Tongue (tissue), 2 donors: ENCODE results near the gene ARNT2. TPM values are rescaled to one million over a fixed set of nuclear protein-coding genes. Genes with fewer than 3 reads are reported as not detected.

Experiments used
- DNase-seq: peaks from one replicate; pipeline ENCODE4 v3.0.0-alpha.2; 2015
- total RNA-seq: library from RNA; depleted of rRNA; stranded (reverse); fragments of >200 nt; gene quantifications from one replicate; pipeline ENCODE4 v1.2.3, GENCODE V29; 2014

Gene ARNT2
- total RNA-seq, 1 donor from 2014 or later = 6.9 TPM

- DNase-seq = no peak
Measured at GRCh38 chr15:80599359-80599758, 195.2 kb downstream of the ARNT2 start.

DNA sequence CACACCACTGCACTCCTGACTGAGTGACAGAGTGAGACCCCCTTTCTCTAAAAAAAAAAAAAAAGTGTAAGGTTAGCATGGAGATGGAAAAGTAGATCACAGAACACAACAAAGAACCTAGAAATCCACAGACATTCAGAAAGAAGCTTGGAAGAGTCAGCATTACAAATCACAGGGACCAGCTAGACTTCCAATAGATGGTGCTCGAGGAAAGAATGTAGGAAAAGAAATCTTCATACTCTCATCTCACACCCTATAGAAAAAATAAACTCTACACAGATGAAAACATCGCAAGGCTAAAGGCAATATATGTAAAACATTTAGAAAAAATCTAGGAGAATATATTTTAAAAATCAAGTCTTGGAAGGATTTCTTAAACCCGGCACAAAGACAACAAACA lies 196.4 kb downstream of the ARNT2 start:
- DNase-seq = no peak

DNA sequence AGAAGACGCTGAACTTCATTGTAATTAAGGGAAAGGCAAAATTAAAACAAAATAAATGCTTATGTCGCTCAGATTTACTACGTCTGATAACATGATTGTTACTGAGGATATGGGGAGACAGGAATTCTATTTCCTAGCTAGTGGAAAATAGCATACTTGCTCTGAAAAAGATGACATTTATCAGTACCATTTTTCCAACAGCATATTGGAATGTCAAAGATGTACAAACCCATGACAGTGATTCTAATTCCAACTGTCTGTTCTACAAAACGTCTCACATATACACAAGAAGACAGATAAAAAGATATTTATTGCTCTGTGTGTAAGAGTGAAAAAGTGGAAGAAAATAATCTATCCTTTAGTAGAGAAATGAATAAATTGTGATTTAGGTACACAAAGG lies 197.1 kb downstream of the ARNT2 start:
- no peak for DNase-seq

GRCh38 chr15:80604583-80605575 lies 200.7 kb downstream of the ARNT2 start:
- no peak for DNase-seq

GRCh38 chr15:80605591-80606150 lies 201.5 kb downstream of the ARNT2 start:
- DNase-seq = no peak

GRCh38 chr15:80606511-80607071 lies 202.4 kb downstream of the ARNT2 start:
- DNase-seq = no peak

- DNase-seq = no peak
Measured at GRCh38 chr15:80607287-80607980, 203.3 kb downstream of the ARNT2 start.

DNA sequence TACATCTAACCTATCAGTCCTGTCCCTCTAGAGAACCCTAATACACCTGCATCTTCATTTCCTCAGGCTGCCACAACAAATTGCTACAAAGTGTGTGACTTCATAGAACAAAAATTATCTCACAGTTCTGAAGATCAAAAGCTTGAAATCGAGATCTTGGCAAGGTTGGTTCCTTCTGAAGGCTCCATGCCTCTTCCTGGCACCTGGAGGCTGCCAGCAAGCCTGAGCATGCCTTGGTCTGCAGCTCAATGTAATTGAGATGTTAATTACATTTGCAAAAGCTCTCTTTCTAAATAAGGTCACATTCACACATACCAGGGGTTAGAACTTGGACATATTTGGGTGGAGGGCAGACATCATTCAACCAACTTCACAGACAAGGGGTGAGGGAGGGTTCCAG lies 204.5 kb downstream of the ARNT2 start:
- DNase-seq = no peak

GRCh38 chr15:80609091-80609490 lies 204.9 kb downstream of the ARNT2 start:
- DNase-seq = peak; percentile 71

- no peak for DNase-seq
Measured at GRCh38 chr15:80609512-80609946, 205.3 kb downstream of the ARNT2 start.

GRCh38 chr15:80611543-80612080 lies 207.4 kb downstream of the ARNT2 start:
- no peak for DNase-seq

DNA sequence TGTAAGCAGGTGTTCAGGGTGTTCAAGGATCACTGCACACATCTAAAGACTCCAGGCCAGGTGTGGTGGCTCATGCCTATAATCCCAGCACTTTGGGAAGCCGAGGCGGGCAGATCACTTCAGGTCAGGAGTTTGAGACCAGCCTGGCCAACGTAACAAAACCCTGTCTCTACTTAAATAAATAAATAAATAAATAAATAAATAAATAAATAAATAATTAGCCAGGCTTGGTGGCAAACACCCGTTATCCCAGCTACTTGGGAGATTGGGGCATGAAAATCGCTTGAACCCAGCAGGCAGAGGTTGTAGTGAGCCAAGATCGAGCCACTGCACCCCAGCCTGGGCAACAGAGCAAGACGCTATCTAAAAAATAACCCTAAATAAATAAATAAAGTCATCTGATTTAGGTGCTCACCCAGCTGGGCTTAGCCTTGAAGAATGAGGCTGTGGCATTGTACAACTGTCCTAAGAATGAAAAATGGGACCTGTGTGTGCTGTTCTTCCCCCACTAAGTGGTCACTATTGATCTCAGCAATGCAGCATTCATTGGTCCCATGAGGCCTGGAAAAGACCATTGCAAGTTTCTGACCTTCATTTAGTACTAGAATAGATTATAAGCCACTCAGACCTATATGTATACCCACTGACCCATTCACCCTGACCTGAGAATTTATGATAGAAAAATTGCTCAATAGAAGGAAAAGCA lies 208.1 kb downstream of the ARNT2 start:
- DNase-seq = no peak

DNA sequence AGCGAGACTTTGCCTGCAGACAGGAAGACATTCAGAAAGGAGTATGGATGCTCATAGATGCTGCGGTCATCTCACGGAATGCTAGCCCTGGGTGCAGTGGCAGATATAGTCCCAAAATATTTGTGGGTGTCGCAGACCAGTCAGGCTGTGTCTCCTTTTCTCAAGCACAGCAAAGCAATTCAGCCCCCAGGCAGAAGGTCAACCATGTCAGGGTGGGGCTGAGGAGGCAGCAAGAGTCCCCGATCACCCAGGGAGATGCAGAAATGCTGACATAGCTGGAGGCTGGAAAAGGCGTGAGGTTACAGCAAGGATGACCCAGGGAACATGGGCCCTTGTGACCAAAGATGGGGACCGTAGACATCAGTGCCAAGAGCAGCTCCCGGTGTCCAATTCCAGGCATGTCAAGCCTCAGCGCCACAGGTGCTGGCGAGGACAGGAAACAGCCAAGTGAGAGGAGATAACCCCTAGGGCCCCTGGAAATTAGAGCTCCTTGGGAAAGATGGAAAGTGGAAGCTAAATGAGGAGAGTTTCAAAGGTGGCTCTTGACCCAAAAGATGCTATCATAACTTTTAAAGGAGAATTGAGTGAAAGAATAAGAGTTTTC lies 209.7 kb downstream of the ARNT2 start:
- DNase-seq = no peak

DNA sequence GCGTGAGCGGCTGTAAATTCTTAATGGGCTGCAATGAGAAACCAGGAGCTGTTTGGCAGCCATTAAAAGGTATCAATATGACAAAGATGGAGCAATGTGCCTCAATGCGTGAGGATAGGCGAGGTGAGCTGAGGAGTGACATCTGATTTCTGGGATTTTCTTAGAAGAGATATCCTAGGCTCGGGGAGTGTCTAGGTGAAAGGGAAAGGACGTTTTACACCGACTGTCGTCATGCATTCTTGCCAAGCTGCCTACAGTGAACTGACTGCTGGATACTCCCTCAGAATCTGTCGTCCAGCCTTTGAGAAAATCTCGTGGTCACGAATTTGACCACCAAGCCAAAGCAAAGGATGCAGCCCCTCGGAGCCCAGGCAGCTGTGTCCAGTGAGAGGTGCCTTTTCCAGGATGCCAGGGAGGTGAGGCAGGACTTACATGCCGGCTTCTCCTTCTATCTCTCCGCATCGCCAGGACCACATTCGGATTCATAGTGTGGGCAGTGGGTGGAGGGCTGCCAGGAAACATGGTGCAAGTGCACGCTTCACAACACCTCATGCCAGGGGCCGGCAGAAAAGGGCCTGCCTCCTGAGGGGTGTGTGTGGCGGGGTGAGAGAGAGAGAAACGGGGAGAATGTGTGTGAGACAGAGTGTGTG lies 210.7 kb downstream of the ARNT2 start:
- DNase-seq = no peak

- no peak for DNase-seq
Measured at GRCh38 chr15:80615361-80615736, 211.2 kb downstream of the ARNT2 start.

DNA sequence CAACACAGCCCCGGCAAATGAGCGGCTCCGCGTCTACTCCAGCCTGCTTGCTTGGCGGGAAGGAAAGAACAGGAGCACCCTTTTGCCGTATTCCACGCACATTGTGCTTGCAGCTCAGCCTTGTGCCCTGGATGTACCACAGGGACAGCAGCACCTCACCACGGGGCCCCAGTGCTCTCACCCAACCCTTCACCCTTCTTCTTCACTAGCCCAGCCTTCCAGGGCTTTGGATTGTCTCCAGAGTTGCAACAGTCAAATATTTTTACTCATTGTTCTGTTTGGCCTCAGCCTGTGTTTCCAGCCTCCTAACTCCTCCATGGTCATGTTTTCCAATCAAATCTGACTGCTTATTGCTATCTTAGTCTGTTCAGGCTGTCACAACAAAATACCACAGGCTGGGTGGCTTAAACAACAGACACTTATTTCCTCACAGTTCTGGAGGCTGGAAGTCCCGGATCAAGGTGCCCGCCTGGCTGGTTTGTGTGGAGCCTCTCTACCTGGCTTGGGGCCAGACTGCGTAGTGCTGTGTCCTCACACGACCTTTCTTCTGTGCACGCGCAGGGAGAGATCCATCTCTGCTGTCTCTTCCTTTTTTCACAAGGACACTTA lies 211.7 kb downstream of the ARNT2 start:
- DNase-seq = peak; percentile 72

- no peak for DNase-seq
Measured at GRCh38 chr15:80618685-80619400, 214.7 kb downstream of the ARNT2 start.

GRCh38 chr15:80619680-80620079 lies 215.5 kb downstream of the ARNT2 start:
- DNase-seq = no peak

- DNase-seq = no peak
Measured at GRCh38 chr15:80620141-80620540, 216.0 kb downstream of the ARNT2 start.

DNA sequence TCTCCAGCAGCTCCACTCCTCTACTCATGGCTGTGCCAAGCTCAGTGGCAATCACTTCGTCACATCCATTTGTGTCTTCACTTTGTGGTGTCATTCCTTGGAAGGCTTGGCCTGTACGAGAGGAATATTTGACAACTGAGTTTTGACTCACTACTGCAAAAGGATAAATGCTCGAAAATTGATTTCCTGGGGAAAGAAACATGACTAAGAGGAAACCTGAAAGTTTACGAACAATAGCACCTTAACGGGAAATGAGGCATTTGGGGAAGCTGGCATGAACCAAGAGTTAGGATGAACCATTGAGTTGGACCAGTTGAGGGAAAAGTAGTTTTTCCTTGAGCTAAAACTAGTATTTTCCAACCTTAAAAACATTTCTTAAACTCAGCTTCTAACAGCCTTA lies 216.7 kb downstream of the ARNT2 start:
- no peak for DNase-seq
